B cell (primary cell): ENCODE measurements around the gene AGAP1.

ENCODE experiments used
- EZH2 ChIP-seq: IDR thresholded peaks from 2 replicates; pipeline ENCODE4 v1.6.1; 2012; ENCODE audit warnings: borderline replicate concordance, low read depth, mild to moderate bottlenecking, moderate library complexity, low read length; ENCODE audit not compliant: insufficient read depth, poor library complexity, severe bottlenecking
- TF ChIP-seq, protein P1 (sequence below): fragments of 200-600 bp; IDR thresholded peaks from one replicate; pipeline ENCODE4 v1.8.0; 2022; ENCODE audit warnings: antibody characterized with exemption, mild to moderate bottlenecking

DNA sequence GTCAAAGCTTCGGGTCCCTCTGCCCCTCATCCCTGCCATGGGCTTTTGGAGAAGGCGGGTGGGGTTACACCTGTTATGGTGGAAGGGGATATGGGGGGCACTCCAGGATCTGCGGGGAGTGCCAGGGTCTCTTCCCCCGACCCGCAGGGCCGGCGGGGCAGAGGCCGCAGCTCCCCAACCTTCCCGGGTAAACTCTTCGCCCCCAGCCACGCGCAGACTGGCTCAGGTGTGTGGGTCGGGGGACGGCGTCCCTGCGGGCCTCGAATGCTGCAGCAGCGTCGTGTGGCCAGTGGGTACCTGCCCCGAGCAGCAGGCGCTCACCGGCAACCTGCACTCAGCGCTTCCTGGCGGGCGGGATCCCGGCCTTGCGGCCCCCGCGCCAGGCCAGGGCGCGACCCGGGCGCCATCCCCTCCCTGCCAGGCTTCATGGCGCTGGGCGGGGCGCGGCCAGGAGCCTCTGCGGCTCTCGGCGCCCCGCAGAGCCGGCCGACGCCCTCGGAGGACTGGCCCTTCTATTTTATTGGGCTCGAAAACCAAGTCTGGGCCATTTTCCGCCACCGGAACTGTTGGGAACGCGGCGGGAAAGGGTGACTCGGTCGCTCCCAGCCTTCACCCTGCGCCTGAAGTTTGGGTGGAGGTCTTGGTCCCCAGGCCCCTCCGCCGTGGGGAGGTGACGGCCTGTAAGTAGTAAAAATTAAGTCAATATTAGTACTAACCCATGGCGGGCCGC lies 669.8 kb downstream of the AGAP1 start:
- TF ChIP-seq EZH2 = no peak
- TF ChIP-seq, protein P1, sequence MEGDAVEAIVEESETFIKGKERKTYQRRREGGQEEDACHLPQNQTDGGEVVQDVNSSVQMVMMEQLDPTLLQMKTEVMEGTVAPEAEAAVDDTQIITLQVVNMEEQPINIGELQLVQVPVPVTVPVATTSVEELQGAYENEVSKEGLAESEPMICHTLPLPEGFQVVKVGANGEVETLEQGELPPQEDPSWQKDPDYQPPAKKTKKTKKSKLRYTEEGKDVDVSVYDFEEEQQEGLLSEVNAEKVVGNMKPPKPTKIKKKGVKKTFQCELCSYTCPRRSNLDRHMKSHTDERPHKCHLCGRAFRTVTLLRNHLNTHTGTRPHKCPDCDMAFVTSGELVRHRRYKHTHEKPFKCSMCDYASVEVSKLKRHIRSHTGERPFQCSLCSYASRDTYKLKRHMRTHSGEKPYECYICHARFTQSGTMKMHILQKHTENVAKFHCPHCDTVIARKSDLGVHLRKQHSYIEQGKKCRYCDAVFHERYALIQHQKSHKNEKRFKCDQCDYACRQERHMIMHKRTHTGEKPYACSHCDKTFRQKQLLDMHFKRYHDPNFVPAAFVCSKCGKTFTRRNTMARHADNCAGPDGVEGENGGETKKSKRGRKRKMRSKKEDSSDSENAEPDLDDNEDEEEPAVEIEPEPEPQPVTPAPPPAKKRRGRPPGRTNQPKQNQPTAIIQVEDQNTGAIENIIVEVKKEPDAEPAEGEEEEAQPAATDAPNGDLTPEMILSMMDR = no peak
